AG09309 (cell line): ENCODE results near the gene CDK14.
"Not testable (repeated sequence)": the region's sequence is repeated elsewhere in the genome, so short reads cannot be mapped to it uniquely, and the experiment has no call there.

Experiments
- DNase-seq: peaks from one replicate; pipeline ENCODE4 v3.0.0-alpha.2; 2010; ENCODE audit warnings: low read depth
- H3K4me3 ChIP-seq: 2 replicates; pipeline ENCODE4 v1.5.1; 2011; ENCODE audit warnings: mild to moderate bottlenecking, low read depth, low read length, moderate library complexity; ENCODE audit not compliant: control insufficient read depth
- CTCF ChIP-seq: IDR thresholded peaks from 2 replicates; pipeline ENCODE4 v1.5.1; 2011; ENCODE audit warnings: mild to moderate bottlenecking, low read depth, low read length, inconsistent platforms; ENCODE audit not compliant: insufficient read depth, control insufficient read depth; ENCODE audit errors: missing control alignments

Gene CDK14

GRCh38 chr7:90788052-90788451 is 191.9 kb downstream of the CDK14 start:
- DNase-seq: no peak
- no peak overlapping the region for H3K4me3 ChIP-seq
- no peak for TF ChIP-seq CTCF

GRCh38 chr7:90789736-90790306 is 193.7 kb downstream of the CDK14 start:
- DNase-seq: no peak
- H3K4me3 ChIP-seq: no peak overlapping the region
- no peak for TF ChIP-seq CTCF

- TF ChIP-seq CTCF: no peak
- H3K4me3 ChIP-seq: no peak overlapping the region
- DNase-seq: no peak
Measured at GRCh38 chr7:90791596-90791995, 195.5 kb downstream of the CDK14 start.

- no peak overlapping the region for H3K4me3 ChIP-seq
- no peak for TF ChIP-seq CTCF
- DNase-seq: no peak
Measured at GRCh38 chr7:90792301-90792700, 196.2 kb downstream of the CDK14 start.

GRCh38 chr7:90794234-90794633 is 198.1 kb downstream of the CDK14 start:
- not testable (repeated sequence) for H3K4me3 ChIP-seq, DNase-seq

GRCh38 chr7:90797596-90797995 is 201.5 kb downstream of the CDK14 start:
- DNase-seq: no peak
- H3K4me3 ChIP-seq: no peak overlapping the region
- no peak for TF ChIP-seq CTCF

- DNase-seq: no peak
Measured at GRCh38 chr7:90804370-90804769, 208.2 kb downstream of the CDK14 start.

GRCh38 chr7:90815552-90815951 is 219.4 kb downstream of the CDK14 start:
- H3K4me3 ChIP-seq, DNase-seq: not testable (repeated sequence)

More at GRCh38 chr7:90804370-90804769, 208.2 kb downstream of the CDK14 start:
- no peak overlapping the region for H3K4me3 ChIP-seq
- TF ChIP-seq CTCF: no peak
